GM18505 (cell line): ENCODE results near the gene MC4R.
"Not testable (repeated sequence)": the region's sequence is repeated elsewhere in the genome, so short reads cannot be mapped to it uniquely, and the experiment has no call there.

Experiments used
- ATAC-seq: cut with Tn5 transposase; IDR thresholded peaks from one replicate; pipeline ENCODE4 v1.9.1; 2021; ENCODE audit not compliant: unreplicated experiment
- POLR2A ChIP-seq: IDR thresholded peaks from 4 replicates; pipeline ENCODE4 v1.6.1; 2011; ENCODE audit warnings: borderline replicate concordance; ENCODE audit not compliant: insufficient read depth, insufficient read length; ENCODE audit errors: extremely low read depth

MC4R gene

GRCh38 chr18:60372596-60372995, at the start of gene MC4R:
Gene MC4R, minus strand, starts transcription at chr18:60372775. Its CDS starts 426 bp downstream, at chr18:60372349.
- TF ChIP-seq POLR2A: no peak
- ATAC-seq: no peak

GRCh38 chr18:60422306-60422705, 49.7 kb upstream of the MC4R start:
- not testable (repeated sequence) for ATAC-seq

- ATAC-seq: no peak
- TF ChIP-seq POLR2A: no peak
Observed at GRCh38 chr18:60421356-60422118, 49.0 kb upstream of the MC4R start.

GRCh38 chr18:60417946-60418345, 45.4 kb upstream of the MC4R start:
- ATAC-seq: no peak
- TF ChIP-seq POLR2A: no peak

GRCh38 chr18:60413944-60414547, 41.5 kb upstream of the MC4R start:
- no peak for ATAC-seq
- TF ChIP-seq POLR2A: no peak

GRCh38 chr18:60411715-60412114, 39.1 kb upstream of the MC4R start:
- no peak for ATAC-seq
- TF ChIP-seq POLR2A: no peak

GRCh38 chr18:60406721-60407120, 34.1 kb upstream of the MC4R start:
- ATAC-seq: no peak
- TF ChIP-seq POLR2A: no peak

- TF ChIP-seq POLR2A: no peak
- ATAC-seq: no peak
Observed at GRCh38 chr18:60404486-60405085, 32.0 kb upstream of the MC4R start.

- ATAC-seq: no peak
- no peak for TF ChIP-seq POLR2A
Observed at GRCh38 chr18:60401346-60401745, 28.8 kb upstream of the MC4R start.

- TF ChIP-seq POLR2A: no peak
- ATAC-seq: no peak
Observed at GRCh38 chr18:60391571-60392226, 19.1 kb upstream of the MC4R start.

- ATAC-seq: no peak
- TF ChIP-seq POLR2A: no peak
Observed at GRCh38 chr18:60389314-60389713, 16.7 kb upstream of the MC4R start.

- ATAC-seq: no peak
- no peak for TF ChIP-seq POLR2A
Observed at GRCh38 chr18:60385693-60386092, 13.1 kb upstream of the MC4R start.

GRCh38 chr18:60383893-60384292, 11.3 kb upstream of the MC4R start:
- TF ChIP-seq POLR2A: no peak
- ATAC-seq: no peak
